ENCODE data around the gene GDF15. TPM values are rescaled to one million over a fixed set of nuclear protein-coding genes. Genes with fewer than 3 reads are reported as not detected.

GDF15 gene
- total RNA-seq, 2 experiments from 2014 or later, result not detected

- ChIA-PET CTCF (ENCODE audit: unreplicated experiment) (no interaction called here), POLR2A (interaction anchor here (0.6 kb wide), 1 partner anchor 208 kb away, joined by 3 read pairs; no protein-coding TSS in a partner anchor)
- TF ChIP-seq EZH2phosphoT487 (IDR thresholded peaks at IDR 0.05; ENCODE audit: borderline replicate concordance, low read depth, low read length) (no peak), CTCF (conservative IDR thresholded peaks at IDR 0.05; ENCODE audit: low read length) (no peak)
- peaks cover 50% of the 10 kb centered on the region for H3K4me1 ChIP-seq (ENCODE audit: insufficient read depth, low read length, poor library complexity, severe bottlenecking)
- no TSS peak for BruUV-seq (replicated peaks)
- H3K4me2 ChIP-seq (ENCODE audit: low read length), result peak overlapping the region; percentile 40
- no peaks in the 10 kb centered on the region for H4K20me1 ChIP-seq (ENCODE audit: insufficient read depth, low read length)
- peak overlapping the region; percentile 47 for H2AFZ ChIP-seq (ENCODE audit: low read length)
- H3K36me3 ChIP-seq (ENCODE audit: insufficient read depth, low read length), result no peaks in the 10 kb centered on the region
- H3K4me3 ChIP-seq (ENCODE audit: low read depth, low read length, poor library complexity, severe bottlenecking), result no peak overlapping the region
- H3K79me2 ChIP-seq (ENCODE audit: insufficient read depth, low read depth, low read length), result no peaks in the 10 kb centered on the region
- intact Hi-C loops (cut with micrococcal nuclease; ENCODE audit: unreplicated experiment), result no loop called here
- no peak overlapping the region for H3K27ac ChIP-seq (ENCODE audit: low read depth, low read length, poor library complexity, severe bottlenecking)
- H3K9me3 ChIP-seq (ENCODE audit: low read length), result no peaks in the 10 kb centered on the region
- DNase-seq (ENCODE audit: low spot score), result no peak
- H3K9me2 ChIP-seq (ENCODE audit: insufficient read depth, low read length), result no peaks in the 10 kb centered on the region
Measured at GRCh38 chr19:18414504-18415177, 28.7 kb downstream of the GDF15 start.

GRCh38 chr19:18415178-18415867 is 29.4 kb downstream of the GDF15 start:
- H4K20me1 ChIP-seq (ENCODE audit: insufficient read depth, low read length), result no peaks in the 10 kb centered on the region
- peak overlapping the region; percentile 47 for H2AFZ ChIP-seq (ENCODE audit: low read length)
- no TSS peak for BruUV-seq (replicated peaks)
- no peaks in the 10 kb centered on the region for H3K36me3 ChIP-seq (ENCODE audit: insufficient read depth, low read length)
- H3K4me1 ChIP-seq (ENCODE audit: insufficient read depth, low read length, poor library complexity, severe bottlenecking), result peaks cover 50% of the 10 kb centered on the region
- TF ChIP-seq CTCF (conservative IDR thresholded peaks at IDR 0.05; ENCODE audit: low read length) (no peak), EZH2phosphoT487 (IDR thresholded peaks at IDR 0.05; ENCODE audit: borderline replicate concordance, low read depth, low read length) (no peak)
- no peak overlapping the region for H3K27ac ChIP-seq (ENCODE audit: low read depth, low read length, poor library complexity, severe bottlenecking)
- CTCF ChIA-PET (ENCODE audit: unreplicated experiment), result no interaction called here
- POLR2A ChIA-PET, result interaction anchor here (0.6 to 1.0 kb wide), 2 partner anchors 10 to 209 kb away, joined by 3 read pairs; no protein-coding TSS in a partner anchor
- H3K9me3 ChIP-seq (ENCODE audit: low read length), result no peaks in the 10 kb centered on the region
- H3K4me3 ChIP-seq (ENCODE audit: low read depth, low read length, poor library complexity, severe bottlenecking), result no peak overlapping the region
- H3K79me2 ChIP-seq (ENCODE audit: insufficient read depth, low read depth, low read length), result peaks cover 2% of the 10 kb centered on the region; the same call in 1 of the 2 replicates
- intact Hi-C loops (cut with micrococcal nuclease; ENCODE audit: unreplicated experiment), result no loop called here
- H3K4me2 ChIP-seq (ENCODE audit: low read length), result peak overlapping the region; percentile 40
- DNase-seq (ENCODE audit: low spot score), result no peak
- no peaks in the 10 kb centered on the region for H3K9me2 ChIP-seq (ENCODE audit: insufficient read depth, low read length)

- ChIA-PET POLR2A (no interaction called here), CTCF (ENCODE audit: unreplicated experiment) (no interaction called here)
- TF ChIP-seq CTCF (conservative IDR thresholded peaks at IDR 0.05; ENCODE audit: low read length), result no peak
- H3K79me2 ChIP-seq (ENCODE audit: insufficient read depth, low read depth, low read length), result peaks cover 5% of the 10 kb centered on the region; the same call in 1 of the 2 replicates
- H3K4me3 ChIP-seq (ENCODE audit: low read depth, low read length, poor library complexity, severe bottlenecking), result no peak overlapping the region
- H3K4me1 ChIP-seq (ENCODE audit: insufficient read depth, low read length, poor library complexity, severe bottlenecking), result peaks cover 62% of the 10 kb centered on the region
- intact Hi-C loops (cut with micrococcal nuclease; ENCODE audit: unreplicated experiment), result no loop called here
- no peak overlapping the region for H2AFZ ChIP-seq (ENCODE audit: low read length)
- H3K9me2 ChIP-seq (ENCODE audit: insufficient read depth, low read length), result no peaks in the 10 kb centered on the region
- H3K9me3 ChIP-seq (ENCODE audit: low read length), result no peaks in the 10 kb centered on the region
- peak overlapping the region; percentile 71 for H3K4me2 ChIP-seq (ENCODE audit: low read length)
- H3K27ac ChIP-seq (ENCODE audit: low read depth, low read length, poor library complexity, severe bottlenecking), result no peak overlapping the region
- no TSS peak for BruUV-seq (replicated peaks)
- DNase-seq (ENCODE audit: low spot score), result no peak
- no peaks in the 10 kb centered on the region for H4K20me1 ChIP-seq (ENCODE audit: insufficient read depth, low read length)
- H3K36me3 ChIP-seq (ENCODE audit: insufficient read depth, low read length), result no peaks in the 10 kb centered on the region
Measured at GRCh38 chr19:18416778-18417249, 30.9 kb downstream of the GDF15 start.

All from OCI-LY7 (cell line).